ENCODE data around the gene MAD1L1.

MAD1L1 gene

DNA sequence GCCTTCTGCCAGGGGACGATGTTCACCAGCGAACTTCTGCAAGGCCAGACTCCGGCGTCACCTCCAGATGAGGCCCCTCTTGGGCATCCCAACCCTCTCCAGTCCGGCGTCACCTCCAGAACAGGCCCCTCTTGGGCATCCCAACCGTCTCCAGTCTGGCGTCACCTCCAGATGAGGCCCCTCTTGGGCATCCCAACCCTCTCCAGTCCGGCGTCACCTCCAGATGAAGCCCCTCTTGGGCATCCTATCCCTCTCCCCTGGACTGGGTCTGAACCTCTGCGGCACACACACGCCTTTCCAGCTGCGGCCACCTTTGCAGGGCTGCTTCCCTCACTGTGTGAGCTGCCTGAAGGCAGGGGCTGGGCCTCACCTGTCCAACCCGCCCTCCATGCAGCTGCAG, 321.2 kb downstream of the MAD1L1 start:
- Histone ChIP-seq H3K27me3 (ENCODE audit: control insufficient read depth, insufficient read depth, low read length) (no peaks in the 10 kb centered on the region), H3K4me1 (ENCODE audit: control insufficient read depth, insufficient read depth, low read length) (peaks cover 2% of the 10 kb centered on the region), H3K36me3 (ENCODE audit: control insufficient read depth, insufficient read depth, low read length) (no peaks in the 10 kb centered on the region), H3K4me3 (ENCODE audit: low read length) (no peak overlapping the region), H3K27ac (ENCODE audit: low read depth, low read length) (no peak overlapping the region), H3K9ac (ENCODE audit: low read length) (no peak overlapping the region)

DNA sequence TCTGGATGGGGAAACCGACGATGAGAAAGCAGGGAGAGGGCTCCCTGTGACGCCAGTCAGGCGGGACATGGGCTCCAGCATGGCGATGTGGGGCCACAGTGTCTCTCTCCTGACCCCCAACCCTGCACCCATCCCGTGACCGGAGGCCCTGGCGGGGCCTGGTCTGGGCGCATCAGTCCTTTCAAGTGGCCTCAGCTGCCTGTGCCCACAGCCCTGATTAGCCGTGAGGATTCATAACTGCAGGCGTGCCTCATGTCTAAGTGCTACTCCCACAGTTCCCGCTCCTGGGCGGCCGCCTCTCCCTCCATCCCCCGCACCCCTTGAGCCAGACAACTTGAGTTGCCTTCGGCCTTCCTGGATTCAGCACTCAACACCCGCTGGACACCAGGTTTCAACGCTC, 321.9 kb downstream of the MAD1L1 start:
- Histone ChIP-seq H3K27me3 (ENCODE audit: control insufficient read depth, insufficient read depth, low read length) (no peaks in the 10 kb centered on the region), H3K9ac (ENCODE audit: low read length) (no peak overlapping the region), H3K4me3 (ENCODE audit: low read length) (no peak overlapping the region), H3K36me3 (ENCODE audit: control insufficient read depth, insufficient read depth, low read length) (no peaks in the 10 kb centered on the region), H3K27ac (ENCODE audit: low read depth, low read length) (no peak overlapping the region), H3K4me1 (ENCODE audit: control insufficient read depth, insufficient read depth, low read length) (peaks cover 2% of the 10 kb centered on the region)

DNA sequence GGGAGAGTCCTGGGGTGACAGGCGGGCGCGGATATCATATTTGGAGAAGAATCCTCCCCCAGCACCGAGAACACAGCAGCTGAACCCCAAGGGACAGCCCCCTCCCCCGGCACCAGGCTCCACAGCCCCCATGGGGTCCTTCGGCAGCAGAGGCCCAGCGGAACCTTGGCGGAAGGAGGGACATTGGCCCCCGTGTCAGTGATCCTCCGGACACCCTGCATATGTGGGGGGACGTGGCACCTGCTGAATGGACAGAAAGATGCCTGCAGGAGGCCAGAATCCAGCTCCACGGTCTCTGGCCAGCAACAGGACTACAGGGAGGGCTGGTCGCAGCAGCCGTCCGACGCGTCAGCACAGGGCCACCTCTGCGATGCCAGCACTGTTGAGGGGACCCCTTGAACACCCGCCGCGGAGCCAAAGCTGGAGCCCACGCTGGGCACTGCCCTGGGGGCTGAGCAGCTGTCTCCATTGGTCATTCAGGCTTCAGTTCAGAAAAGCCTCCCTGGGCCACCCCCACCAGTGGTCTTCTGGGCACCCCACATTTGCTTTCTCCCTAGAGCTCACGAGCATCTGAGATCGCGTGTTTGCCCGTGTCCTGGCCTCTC, 322.6 kb downstream of the MAD1L1 start:
- H3K4me3 ChIP-seq (ENCODE audit: low read length), result no peak overlapping the region
- H3K27me3 ChIP-seq (ENCODE audit: control insufficient read depth, insufficient read depth, low read length), result no peaks in the 10 kb centered on the region
- H3K9ac ChIP-seq (ENCODE audit: low read length), result no peak overlapping the region
- no peak overlapping the region for H3K27ac ChIP-seq (ENCODE audit: low read depth, low read length)
- peaks cover 2% of the 10 kb centered on the region for H3K4me1 ChIP-seq (ENCODE audit: control insufficient read depth, insufficient read depth, low read length)
- no peaks in the 10 kb centered on the region for H3K36me3 ChIP-seq (ENCODE audit: control insufficient read depth, insufficient read depth, low read length)

DNA sequence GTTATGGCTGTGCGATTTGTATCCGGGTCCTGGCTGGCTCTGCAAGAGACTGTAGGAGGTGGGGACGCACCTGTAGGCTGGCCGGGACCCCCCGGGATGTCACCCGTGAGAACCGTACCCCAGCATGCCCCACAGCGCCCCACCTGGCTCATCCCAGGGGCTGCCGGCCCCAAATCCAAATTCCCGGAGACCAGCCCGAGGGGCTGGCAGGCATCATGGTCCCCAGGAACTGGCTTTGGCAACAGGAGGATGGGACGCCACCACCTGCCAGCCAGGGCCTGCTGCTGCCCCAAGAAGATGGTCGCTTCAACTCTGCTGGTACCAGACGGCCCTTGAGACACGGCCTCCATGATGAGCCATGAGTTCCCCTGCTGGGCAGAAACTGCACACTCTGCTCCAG, 323.3 kb downstream of the MAD1L1 start:
- Histone ChIP-seq H3K4me3 (ENCODE audit: low read length) (no peak overlapping the region), H3K27me3 (ENCODE audit: control insufficient read depth, insufficient read depth, low read length) (no peaks in the 10 kb centered on the region), H3K27ac (ENCODE audit: low read depth, low read length) (no peak overlapping the region), H3K36me3 (ENCODE audit: control insufficient read depth, insufficient read depth, low read length) (no peaks in the 10 kb centered on the region), H3K9ac (ENCODE audit: low read length) (no peak overlapping the region), H3K4me1 (ENCODE audit: control insufficient read depth, insufficient read depth, low read length) (peaks cover 2% of the 10 kb centered on the region)

DNA sequence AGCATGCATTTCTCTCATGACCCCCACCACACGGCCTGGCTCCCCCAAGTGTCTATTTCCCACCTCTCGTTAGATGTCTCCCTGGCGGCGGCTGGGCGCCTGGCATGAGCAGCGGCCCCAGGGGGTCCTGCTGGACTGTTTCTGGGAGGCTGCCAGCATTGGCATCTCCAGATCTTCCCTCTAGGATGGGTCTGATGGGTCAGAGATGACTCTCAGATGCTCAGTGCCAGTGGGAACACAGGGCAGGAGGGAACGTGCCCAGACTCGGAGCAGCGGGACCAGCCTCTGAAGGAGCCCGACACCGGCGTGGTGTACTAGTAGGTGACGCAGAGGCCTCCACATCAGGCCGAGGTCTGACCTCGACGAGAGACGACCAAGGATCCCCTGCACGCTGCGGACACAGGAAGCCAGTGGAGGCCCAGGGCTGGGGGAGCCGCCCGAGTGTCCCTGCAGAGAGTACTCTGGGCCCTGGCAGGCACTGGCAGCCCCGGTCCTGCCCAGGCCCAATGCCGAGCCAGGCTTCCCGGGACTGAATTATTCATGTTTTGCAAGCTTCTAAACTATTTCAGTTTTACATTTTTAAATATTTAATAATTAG, 323.8 kb downstream of the MAD1L1 start:
- Histone ChIP-seq H3K4me3 (ENCODE audit: low read length) (no peak overlapping the region), H3K36me3 (ENCODE audit: control insufficient read depth, insufficient read depth, low read length) (no peaks in the 10 kb centered on the region), H3K27ac (ENCODE audit: low read depth, low read length) (no peak overlapping the region), H3K9ac (ENCODE audit: low read length) (no peak overlapping the region), H3K4me1 (ENCODE audit: control insufficient read depth, insufficient read depth, low read length) (peaks cover 2% of the 10 kb centered on the region), H3K27me3 (ENCODE audit: control insufficient read depth, insufficient read depth, low read length) (no peaks in the 10 kb centered on the region)

DNA sequence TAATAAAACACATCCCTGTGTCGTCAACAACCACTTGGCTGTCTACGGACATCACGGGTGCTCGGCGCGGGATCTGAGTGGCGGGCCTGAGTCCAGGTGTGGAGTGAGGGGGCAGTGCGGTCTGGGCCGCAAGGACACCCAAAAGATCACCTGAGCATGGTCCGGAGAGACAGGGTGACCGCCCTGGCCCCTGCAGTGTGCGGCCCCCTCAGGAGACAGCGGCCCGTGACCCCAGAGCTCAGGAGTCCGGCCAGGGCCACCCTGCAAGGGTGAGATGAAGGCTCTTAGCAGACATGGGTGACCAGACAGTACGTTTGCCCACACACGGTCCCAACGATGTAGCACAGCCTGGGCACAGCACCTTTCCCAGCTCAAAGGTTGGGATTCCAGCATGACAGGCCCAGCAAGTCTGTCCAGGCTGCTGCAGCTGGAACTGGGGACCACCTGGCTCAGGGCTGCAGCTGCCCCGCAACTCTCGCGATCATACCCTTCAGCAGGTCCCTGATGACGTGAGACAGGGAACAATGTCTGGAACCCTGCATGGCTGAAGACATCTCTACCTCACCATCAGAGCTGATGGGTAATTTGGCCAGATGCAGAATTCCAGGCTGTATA, 324.9 kb downstream of the MAD1L1 start:
- H3K9ac ChIP-seq (ENCODE audit: low read length), result no peak overlapping the region
- H3K4me3 ChIP-seq (ENCODE audit: low read length), result no peak overlapping the region
- H3K36me3 ChIP-seq (ENCODE audit: control insufficient read depth, insufficient read depth, low read length), result no peaks in the 10 kb centered on the region
- H3K27me3 ChIP-seq (ENCODE audit: control insufficient read depth, insufficient read depth, low read length), result no peaks in the 10 kb centered on the region
- peaks cover 2% of the 10 kb centered on the region for H3K4me1 ChIP-seq (ENCODE audit: control insufficient read depth, insufficient read depth, low read length)
- H3K27ac ChIP-seq (ENCODE audit: low read depth, low read length), result no peak overlapping the region

DNA sequence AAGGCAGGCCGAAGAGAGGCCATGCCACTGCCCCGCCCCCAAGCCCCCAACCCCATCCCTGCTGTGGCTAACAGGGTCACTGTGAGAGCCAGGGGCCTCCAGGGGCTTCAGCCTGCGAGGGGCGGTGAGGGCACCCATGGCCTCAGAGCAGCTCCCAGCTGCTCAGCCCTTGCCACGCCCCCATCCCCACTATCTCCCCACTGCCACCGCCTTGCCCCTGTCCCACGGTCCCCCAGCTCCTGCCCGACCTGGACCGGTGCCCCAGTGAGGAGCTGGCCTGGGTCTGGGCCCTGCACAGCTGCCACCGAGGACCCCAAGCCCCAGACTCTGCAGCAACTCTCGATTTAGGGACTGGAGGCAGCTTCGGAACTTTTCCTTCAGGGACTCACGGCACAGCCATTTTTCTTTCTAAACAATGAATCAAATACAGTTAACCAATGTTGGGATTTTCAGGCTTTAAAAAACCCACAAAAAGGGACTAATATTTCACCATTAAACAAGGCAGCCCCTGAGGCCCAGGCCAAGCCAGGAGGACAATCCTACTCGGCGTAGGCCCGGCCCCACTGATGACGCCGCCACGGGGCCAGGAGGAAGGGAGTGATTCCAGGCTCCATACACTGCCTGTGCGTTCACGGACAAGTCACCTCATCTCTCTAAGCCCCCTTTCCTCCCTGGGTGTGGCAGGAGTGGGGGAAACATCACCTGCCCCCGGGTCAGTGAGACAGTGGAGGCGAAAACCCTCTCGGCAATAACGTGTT, 325.6 kb downstream of the MAD1L1 start:
- H3K27me3 ChIP-seq (ENCODE audit: control insufficient read depth, insufficient read depth, low read length), result no peaks in the 10 kb centered on the region
- H3K4me3 ChIP-seq (ENCODE audit: low read length), result no peak overlapping the region
- no peak overlapping the region for H3K27ac ChIP-seq (ENCODE audit: low read depth, low read length)
- no peaks in the 10 kb centered on the region for H3K36me3 ChIP-seq (ENCODE audit: control insufficient read depth, insufficient read depth, low read length)
- no peak overlapping the region for H3K9ac ChIP-seq (ENCODE audit: low read length)
- no peaks in the 10 kb centered on the region for H3K4me1 ChIP-seq (ENCODE audit: control insufficient read depth, insufficient read depth, low read length)

DNA sequence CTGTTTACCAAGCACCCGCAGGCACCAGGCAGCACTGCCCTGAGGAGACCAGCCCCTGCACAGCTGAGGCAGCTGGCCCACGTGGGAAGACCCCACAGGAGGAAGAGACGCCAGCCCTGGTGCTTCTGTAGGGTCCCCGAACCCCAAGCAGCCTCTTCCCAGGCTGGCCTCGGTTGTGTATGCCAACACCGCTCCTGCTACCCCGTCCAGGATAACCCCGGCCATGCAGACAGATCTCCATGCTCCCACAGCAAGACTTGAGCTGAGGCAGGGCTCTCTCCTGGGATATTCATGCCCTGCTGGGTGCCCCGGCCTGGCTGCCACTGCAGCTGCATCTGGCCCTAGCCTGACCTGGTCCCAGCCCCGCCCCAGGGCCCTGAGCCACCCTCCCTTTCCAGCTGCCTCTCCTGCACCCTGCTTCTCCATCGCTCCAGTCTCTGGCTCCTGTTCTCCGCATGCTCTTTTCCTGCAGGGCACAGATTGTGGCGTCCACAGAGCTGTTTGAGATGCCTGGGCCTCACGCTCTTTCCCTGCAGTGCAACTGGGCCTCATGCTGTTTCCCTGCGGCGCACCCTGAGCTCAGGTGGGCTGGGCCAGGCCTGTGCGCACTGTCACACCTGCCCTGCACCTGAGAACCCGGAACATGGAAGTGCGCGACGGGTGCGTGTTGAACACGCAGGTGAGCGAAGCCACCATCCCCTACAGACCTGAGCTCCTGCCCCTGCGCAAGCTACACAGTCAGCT, 326.5 kb downstream of the MAD1L1 start:
- H3K4me1 ChIP-seq (ENCODE audit: control insufficient read depth, insufficient read depth, low read length), result no peaks in the 10 kb centered on the region
- no peaks in the 10 kb centered on the region for H3K36me3 ChIP-seq (ENCODE audit: control insufficient read depth, insufficient read depth, low read length)
- no peak overlapping the region for H3K27ac ChIP-seq (ENCODE audit: low read depth, low read length)
- no peak overlapping the region for H3K9ac ChIP-seq (ENCODE audit: low read length)
- H3K27me3 ChIP-seq (ENCODE audit: control insufficient read depth, insufficient read depth, low read length), result no peaks in the 10 kb centered on the region
- no peak overlapping the region for H3K4me3 ChIP-seq (ENCODE audit: low read length)

DNA sequence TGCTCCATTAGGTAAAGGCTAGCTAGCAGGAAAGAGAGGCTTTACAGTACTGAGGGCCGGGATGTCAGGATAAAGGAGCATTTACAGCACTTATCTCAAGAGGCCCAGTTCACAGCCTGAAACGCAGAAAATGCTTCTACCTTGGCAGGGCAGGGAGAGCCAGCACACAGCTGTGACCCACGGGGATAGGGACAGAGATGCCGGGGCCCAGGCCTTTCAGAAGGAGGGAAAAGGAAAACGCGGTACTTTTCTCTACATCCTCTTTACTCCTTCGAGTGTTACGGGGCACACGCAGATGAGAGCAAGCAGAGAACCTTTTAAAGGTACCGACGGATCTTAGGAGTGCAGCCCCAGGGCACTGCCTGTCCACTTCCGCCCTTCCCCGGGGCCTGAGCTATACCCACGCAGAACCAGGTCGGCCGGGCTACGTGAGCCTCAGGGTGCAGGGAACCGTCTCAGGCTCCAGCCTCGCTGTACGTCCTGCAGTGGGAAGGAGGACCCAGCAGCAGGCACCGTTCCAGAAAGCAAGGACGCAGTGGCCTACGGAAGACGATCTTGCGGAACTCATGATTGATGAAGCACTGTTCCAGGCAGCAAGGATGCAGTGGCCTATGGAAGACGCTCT, 330.4 kb downstream of the MAD1L1 start:
- Histone ChIP-seq H3K27me3 (ENCODE audit: control insufficient read depth, insufficient read depth, low read length) (no peaks in the 10 kb centered on the region), H3K4me3 (ENCODE audit: low read length) (no peak overlapping the region), H3K36me3 (ENCODE audit: control insufficient read depth, insufficient read depth, low read length) (peaks cover 2% of the 10 kb centered on the region), H3K27ac (ENCODE audit: low read depth, low read length) (no peak overlapping the region), H3K9ac (ENCODE audit: low read length) (no peak overlapping the region), H3K4me1 (ENCODE audit: control insufficient read depth, insufficient read depth, low read length) (no peaks in the 10 kb centered on the region)

DNA sequence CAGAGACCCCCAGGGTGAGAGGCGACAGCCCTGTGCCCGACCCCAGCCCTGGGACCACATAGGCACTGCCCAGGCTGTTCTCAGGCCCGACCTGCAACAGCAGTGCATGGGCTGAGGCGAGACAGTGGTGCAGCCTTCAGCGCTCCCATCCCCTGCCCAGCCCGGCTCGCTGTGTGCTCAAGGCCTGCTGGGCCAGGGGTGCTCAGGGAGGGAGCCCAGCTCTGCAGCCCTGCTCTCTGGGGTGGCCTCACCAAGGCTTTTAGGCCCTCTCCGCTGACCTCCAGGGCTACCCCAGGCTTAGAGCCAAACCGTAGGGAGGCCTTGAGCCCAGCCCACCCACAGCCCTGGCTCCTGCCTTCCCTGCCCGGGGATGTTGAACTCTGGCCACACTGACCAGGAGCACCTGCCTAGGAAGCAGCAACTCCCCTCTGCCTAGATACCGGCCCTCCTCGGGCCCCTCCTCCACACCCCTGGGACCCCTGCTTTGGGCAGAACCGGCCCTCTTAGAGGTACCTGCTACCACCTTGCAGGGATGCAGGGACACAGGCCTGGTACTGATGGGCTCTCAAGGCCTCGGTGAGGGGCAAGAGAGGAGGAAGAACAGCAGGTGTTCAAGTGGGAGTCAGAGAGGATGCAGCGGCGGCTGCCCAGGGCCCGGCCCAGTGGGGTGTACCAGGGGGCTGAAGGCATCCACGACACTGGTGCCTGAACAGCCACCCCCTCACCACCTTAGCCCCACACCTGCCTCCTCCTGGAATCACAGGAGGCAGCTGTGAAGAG, 331.1 kb downstream of the MAD1L1 start:
- H3K27ac ChIP-seq (ENCODE audit: low read depth, low read length), result no peak overlapping the region
- H3K9ac ChIP-seq (ENCODE audit: low read length), result no peak overlapping the region
- no peak overlapping the region for H3K4me3 ChIP-seq (ENCODE audit: low read length)
- H3K27me3 ChIP-seq (ENCODE audit: control insufficient read depth, insufficient read depth, low read length), result no peaks in the 10 kb centered on the region
- H3K36me3 ChIP-seq (ENCODE audit: control insufficient read depth, insufficient read depth, low read length), result peaks cover 3% of the 10 kb centered on the region
- no peaks in the 10 kb centered on the region for H3K4me1 ChIP-seq (ENCODE audit: control insufficient read depth, insufficient read depth, low read length)

DNA sequence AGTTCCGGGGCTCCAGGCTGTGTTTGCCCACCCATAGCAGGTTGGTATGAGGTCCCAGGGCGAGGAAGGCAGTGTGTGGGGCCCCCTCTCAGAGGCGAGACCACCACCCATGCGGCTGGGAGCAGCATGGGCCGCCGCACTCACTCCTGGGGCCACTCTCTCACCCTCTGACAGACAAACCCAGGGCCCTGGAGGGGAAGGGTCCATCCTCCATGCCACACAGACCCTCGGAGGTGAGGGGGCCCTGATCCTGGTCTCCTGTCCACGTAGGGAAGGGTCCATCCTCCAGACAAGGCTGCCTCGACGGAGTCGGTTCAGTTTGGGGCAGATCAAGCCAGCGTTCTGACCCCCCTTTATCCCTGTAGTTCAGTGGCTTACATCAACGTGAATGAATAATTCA, 331.9 kb downstream of the MAD1L1 start:
- Histone ChIP-seq H3K36me3 (ENCODE audit: control insufficient read depth, insufficient read depth, low read length) (peaks cover 3% of the 10 kb centered on the region), H3K27ac (ENCODE audit: low read depth, low read length) (no peak overlapping the region), H3K4me1 (ENCODE audit: control insufficient read depth, insufficient read depth, low read length) (no peaks in the 10 kb centered on the region), H3K9ac (ENCODE audit: low read length) (no peak overlapping the region), H3K27me3 (ENCODE audit: control insufficient read depth, insufficient read depth, low read length) (no peaks in the 10 kb centered on the region), H3K4me3 (ENCODE audit: low read length) (no peak overlapping the region)

Data from rectal smooth muscle tissue (tissue), 1 donor.